Ishikawa (cell line): ENCODE data around the gene RIN3.

Source experiments
- CEBPB ChIP-seq: IDR thresholded peaks from 2 replicates; pipeline ENCODE4 v1.6.1; 2012
- CREB1 ChIP-seq: IDR thresholded peaks from 2 replicates; pipeline ENCODE4 v1.6.1; 2012; ENCODE audit warnings: low read depth
- EGR1 ChIP-seq: IDR thresholded peaks from 2 replicates; pipeline ENCODE4 v1.6.1; 2012
- EP300 ChIP-seq: IDR thresholded peaks from 2 replicates; pipeline ENCODE4 v1.6.1; 2012; ENCODE audit warnings: borderline replicate concordance
- FOXM1 ChIP-seq: IDR thresholded peaks from 2 replicates; pipeline ENCODE4 v1.6.1; 2012; ENCODE audit warnings: low read depth, borderline replicate concordance
- NFIC ChIP-seq: IDR thresholded peaks from 2 replicates; pipeline ENCODE4 v1.6.1; 2012
- RAD21 ChIP-seq: IDR thresholded peaks from 2 replicates; pipeline ENCODE4 v1.6.1; 2012; ENCODE audit warnings: low read depth
- TAF1 ChIP-seq: IDR thresholded peaks from 2 replicates; pipeline ENCODE4 v1.6.1; 2012; ENCODE audit warnings: low read depth, mild to moderate bottlenecking
- TCF12 ChIP-seq: IDR thresholded peaks from 2 replicates; pipeline ENCODE4 v1.6.1; 2012; ENCODE audit warnings: low read depth
- TEAD4 ChIP-seq: IDR thresholded peaks from 2 replicates; pipeline ENCODE4 v1.6.1; 2012
- YY1 ChIP-seq: IDR thresholded peaks from 2 replicates; pipeline ENCODE4 v1.6.1; 2012; ENCODE audit warnings: low read depth
- ZBTB7A ChIP-seq: IDR thresholded peaks from 2 replicates; pipeline ENCODE4 v1.6.1; 2012; ENCODE audit warnings: low read depth
- TF ChIP-seq, protein P1 (sequence below): IDR thresholded peaks from 2 replicates; pipeline ENCODE4 v1.6.1; 2012
- TF ChIP-seq, protein P2 (sequence below): IDR thresholded peaks from 2 replicates; pipeline ENCODE4 v1.6.1; 2012; ENCODE audit warnings: low read depth, mild to moderate bottlenecking
- TF ChIP-seq, protein P3 (sequence below): IDR thresholded peaks from 2 replicates; pipeline ENCODE4 v1.6.1; 2012

The RIN3 gene

DNA sequence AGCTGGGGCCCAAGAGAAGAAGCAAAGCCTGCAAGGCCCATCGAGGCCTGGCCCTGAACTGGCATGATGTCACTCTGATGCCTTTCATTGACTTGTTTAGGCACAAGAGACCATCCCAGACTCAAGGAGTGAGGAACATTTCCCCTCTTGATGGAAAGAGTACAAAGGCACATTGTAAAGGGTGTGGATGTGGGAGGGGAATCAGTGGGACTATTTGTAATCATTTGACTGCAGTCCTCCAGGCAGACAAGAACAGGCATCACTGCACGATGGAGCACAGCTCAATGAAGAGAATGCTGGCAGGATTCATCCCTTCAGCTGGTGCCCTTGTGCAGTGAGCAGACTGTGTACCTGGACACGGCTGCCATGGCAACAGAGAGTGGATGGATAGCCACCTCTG lies 147.0 kb downstream of the RIN3 start:
- TF ChIP-seq NFIC (no peak), EP300 (no peak), TCF12 (no peak), RAD21 (no peak), TAF1 (no peak), FOXM1 (no peak), CREB1 (no peak), EGR1 (no peak), CEBPB (no peak), ZBTB7A (no peak), YY1 (no peak), TEAD4 (no peak)
- TF ChIP-seq, protein P1, sequence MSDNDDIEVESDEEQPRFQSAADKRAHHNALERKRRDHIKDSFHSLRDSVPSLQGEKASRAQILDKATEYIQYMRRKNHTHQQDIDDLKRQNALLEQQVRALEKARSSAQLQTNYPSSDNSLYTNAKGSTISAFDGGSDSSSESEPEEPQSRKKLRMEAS: no peak
- TF ChIP-seq, protein P2, sequence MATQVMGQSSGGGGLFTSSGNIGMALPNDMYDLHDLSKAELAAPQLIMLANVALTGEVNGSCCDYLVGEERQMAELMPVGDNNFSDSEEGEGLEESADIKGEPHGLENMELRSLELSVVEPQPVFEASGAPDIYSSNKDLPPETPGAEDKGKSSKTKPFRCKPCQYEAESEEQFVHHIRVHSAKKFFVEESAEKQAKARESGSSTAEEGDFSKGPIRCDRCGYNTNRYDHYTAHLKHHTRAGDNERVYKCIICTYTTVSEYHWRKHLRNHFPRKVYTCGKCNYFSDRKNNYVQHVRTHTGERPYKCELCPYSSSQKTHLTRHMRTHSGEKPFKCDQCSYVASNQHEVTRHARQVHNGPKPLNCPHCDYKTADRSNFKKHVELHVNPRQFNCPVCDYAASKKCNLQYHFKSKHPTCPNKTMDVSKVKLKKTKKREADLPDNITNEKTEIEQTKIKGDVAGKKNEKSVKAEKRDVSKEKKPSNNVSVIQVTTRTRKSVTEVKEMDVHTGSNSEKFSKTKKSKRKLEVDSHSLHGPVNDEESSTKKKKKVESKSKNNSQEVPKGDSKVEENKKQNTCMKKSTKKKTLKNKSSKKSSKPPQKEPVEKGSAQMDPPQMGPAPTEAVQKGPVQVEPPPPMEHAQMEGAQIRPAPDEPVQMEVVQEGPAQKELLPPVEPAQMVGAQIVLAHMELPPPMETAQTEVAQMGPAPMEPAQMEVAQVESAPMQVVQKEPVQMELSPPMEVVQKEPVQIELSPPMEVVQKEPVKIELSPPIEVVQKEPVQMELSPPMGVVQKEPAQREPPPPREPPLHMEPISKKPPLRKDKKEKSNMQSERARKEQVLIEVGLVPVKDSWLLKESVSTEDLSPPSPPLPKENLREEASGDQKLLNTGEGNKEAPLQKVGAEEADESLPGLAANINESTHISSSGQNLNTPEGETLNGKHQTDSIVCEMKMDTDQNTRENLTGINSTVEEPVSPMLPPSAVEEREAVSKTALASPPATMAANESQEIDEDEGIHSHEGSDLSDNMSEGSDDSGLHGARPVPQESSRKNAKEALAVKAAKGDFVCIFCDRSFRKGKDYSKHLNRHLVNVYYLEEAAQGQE: no peak
- TF ChIP-seq, protein P3, sequence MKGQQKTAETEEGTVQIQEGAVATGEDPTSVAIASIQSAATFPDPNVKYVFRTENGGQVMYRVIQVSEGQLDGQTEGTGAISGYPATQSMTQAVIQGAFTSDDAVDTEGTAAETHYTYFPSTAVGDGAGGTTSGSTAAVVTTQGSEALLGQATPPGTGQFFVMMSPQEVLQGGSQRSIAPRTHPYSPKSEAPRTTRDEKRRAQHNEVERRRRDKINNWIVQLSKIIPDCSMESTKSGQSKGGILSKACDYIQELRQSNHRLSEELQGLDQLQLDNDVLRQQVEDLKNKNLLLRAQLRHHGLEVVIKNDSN: no peak

DNA sequence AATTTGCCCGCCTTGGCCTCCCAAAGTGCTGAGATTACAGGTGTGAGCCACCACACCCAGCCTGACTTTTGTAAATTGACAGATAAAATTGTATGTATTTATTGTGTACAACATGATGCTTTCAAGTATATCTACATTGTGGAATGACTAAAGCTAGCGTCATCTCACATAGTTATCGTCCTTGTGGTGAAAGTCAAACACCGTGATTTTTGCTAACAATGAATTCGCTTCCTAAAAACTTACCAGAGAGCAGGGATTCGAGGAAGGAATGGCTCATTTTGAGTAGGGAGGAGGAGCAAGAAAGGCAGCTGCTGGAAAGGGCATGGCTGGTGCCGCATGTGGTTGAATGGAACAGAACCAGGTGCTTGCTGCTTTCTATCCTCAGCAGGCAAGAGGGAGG lies 149.5 kb downstream of the RIN3 start:
- TF ChIP-seq, protein P1: no peak
- no peak for TF ChIP-seq ZBTB7A
- no peak for TF ChIP-seq NFIC
- TF ChIP-seq, protein P2: no peak
- no peak for TF ChIP-seq TEAD4
- TF ChIP-seq YY1: no peak
- no peak for TF ChIP-seq TAF1
- TF ChIP-seq FOXM1: no peak
- TF ChIP-seq, protein P3: no peak
- TF ChIP-seq CREB1: no peak
- no peak for TF ChIP-seq TCF12
- TF ChIP-seq EP300: no peak

DNA sequence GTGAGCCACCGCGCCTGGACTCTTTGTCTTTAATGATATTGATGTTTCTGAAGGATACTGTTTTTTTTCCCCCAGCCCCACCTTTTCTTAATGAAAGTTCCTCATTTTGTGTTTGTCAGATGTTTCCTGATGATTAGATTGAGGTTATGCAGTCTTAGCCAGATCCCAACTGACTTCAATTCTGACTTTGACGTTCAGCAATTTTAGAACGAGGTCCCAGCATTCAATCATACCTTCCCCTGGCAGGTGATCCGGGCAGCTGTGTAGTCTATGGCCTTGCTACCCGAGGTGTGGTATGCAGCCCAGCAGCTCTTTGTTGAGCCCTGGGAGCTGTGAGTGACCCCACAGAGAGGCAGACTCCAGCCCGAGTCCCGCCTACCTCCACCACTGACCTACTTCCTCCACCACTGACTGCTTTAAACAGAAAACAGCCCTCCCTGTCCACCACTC lies 152.1 kb downstream of the RIN3 start:
- TF ChIP-seq EP300 (no peak), CEBPB (no peak), TEAD4 (no peak), TAF1 (no peak)
- TF ChIP-seq, protein P1: no peak

DNA sequence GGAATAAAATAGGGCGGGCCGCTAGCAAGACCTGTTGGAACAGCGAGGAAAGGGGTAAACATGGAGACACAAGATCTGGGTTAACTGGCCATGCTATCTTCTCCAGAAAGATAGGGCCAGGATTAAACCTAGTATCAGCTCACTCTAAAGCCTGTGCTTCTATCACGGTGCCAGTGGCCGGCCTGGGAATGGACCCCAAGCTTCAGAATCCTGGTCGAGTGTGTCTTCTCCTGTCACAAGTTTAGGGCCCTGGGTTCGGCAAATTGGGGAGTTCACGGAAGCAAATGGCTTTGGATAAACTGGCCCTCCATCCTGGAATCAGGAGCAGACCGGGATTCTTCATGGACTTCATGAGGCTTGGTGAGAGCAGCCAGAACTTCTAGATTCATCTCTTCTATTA lies 152.7 kb downstream of the RIN3 start:
- TF ChIP-seq CEBPB (no peak), FOXM1 (no peak), CREB1 (no peak), TCF12 (no peak), EP300 (no peak), EGR1 (no peak), TEAD4 (no peak), RAD21 (no peak), ZBTB7A (no peak), TAF1 (no peak), NFIC (no peak)
- TF ChIP-seq, protein P1: no peak
- TF ChIP-seq, protein P3: no peak
- TF ChIP-seq, protein P2: no peak
